ENCODE results near the gene DOCK4. TPM values are rescaled to one million over a fixed set of nuclear protein-coding genes. Genes with fewer than 3 reads are reported as not detected.

The DOCK4 gene
- total RNA-seq, 2 experiments from 2014 or later = 0.35 to 0.50 TPM

- no peak overlapping the region for H3K4me3 Mint-ChIP-seq
- H3K36me3 Mint-ChIP-seq (ENCODE audit: low read depth) = no peaks in the 10 kb centered on the region
- no peak overlapping the region for H3K27ac Mint-ChIP-seq
- H3K27me3 Mint-ChIP-seq = no peaks in the 10 kb centered on the region
- no peaks in the 10 kb centered on the region for H3K4me1 Mint-ChIP-seq
- CTCF ChIA-PET = no interaction called here
- POLR2A ChIA-PET = no interaction called here
- peaks cover 6% of the 10 kb centered on the region for H3K9me3 Mint-ChIP-seq
- DNase-seq = no peak
Measured at GRCh38 chr7:111958896-111959295, 247.3 kb downstream of the DOCK4 start.

- H3K36me3 Mint-ChIP-seq (ENCODE audit: low read depth) = no peaks in the 10 kb centered on the region
- no peak overlapping the region for H3K4me3 Mint-ChIP-seq
- H3K27me3 Mint-ChIP-seq = no peaks in the 10 kb centered on the region
- peaks cover 6% of the 10 kb centered on the region for H3K9me3 Mint-ChIP-seq
- DNase-seq = no peak
- ChIA-PET POLR2A (no interaction called here), CTCF (no interaction called here)
- H3K27ac Mint-ChIP-seq = no peak overlapping the region
- H3K4me1 Mint-ChIP-seq = no peaks in the 10 kb centered on the region
Measured at GRCh38 chr7:111958431-111958830, 247.8 kb downstream of the DOCK4 start.

- no peaks in the 10 kb centered on the region for H3K27me3 Mint-ChIP-seq
- no peak for DNase-seq
- H3K27ac Mint-ChIP-seq = no peak overlapping the region
- CTCF ChIA-PET = interaction anchor here (1.1 kb wide), 1 partner anchor 24 kb away, joined by 3 read pairs; no protein-coding TSS in a partner anchor
- H3K9me3 Mint-ChIP-seq = no peaks in the 10 kb centered on the region
- no peak overlapping the region for H3K4me3 Mint-ChIP-seq
- H3K4me1 Mint-ChIP-seq = no peaks in the 10 kb centered on the region
- H3K36me3 Mint-ChIP-seq (ENCODE audit: low read depth) = no peaks in the 10 kb centered on the region
- POLR2A ChIA-PET = no interaction called here
Measured at GRCh38 chr7:111955616-111956015, 250.6 kb downstream of the DOCK4 start.

GRCh38 chr7:111954474-111955381 lies 251.5 kb downstream of the DOCK4 start:
- CTCF ChIA-PET = interaction anchor here (1.1 kb wide), 1 partner anchor 23 kb away, joined by 3 read pairs; no protein-coding TSS in a partner anchor
- Mint-ChIP-seq H3K36me3 (ENCODE audit: low read depth) (no peaks in the 10 kb centered on the region), H3K4me1 (no peaks in the 10 kb centered on the region), H3K4me3 (no peak overlapping the region), H3K27ac (no peak overlapping the region), H3K27me3 (no peaks in the 10 kb centered on the region), H3K9me3 (no peaks in the 10 kb centered on the region)
- DNase-seq = no peak
- POLR2A ChIA-PET = no interaction called here

- H3K4me1 Mint-ChIP-seq = no peaks in the 10 kb centered on the region
- ChIA-PET POLR2A (no interaction called here), CTCF (no interaction called here)
- H3K27me3 Mint-ChIP-seq = no peaks in the 10 kb centered on the region
- no peak overlapping the region for H3K27ac Mint-ChIP-seq
- no peak overlapping the region for H3K4me3 Mint-ChIP-seq
- H3K9me3 Mint-ChIP-seq = no peaks in the 10 kb centered on the region
- DNase-seq = no peak
- H3K36me3 Mint-ChIP-seq (ENCODE audit: low read depth) = no peaks in the 10 kb centered on the region
Measured at GRCh38 chr7:111954056-111954455, 252.1 kb downstream of the DOCK4 start.

- H3K36me3 Mint-ChIP-seq (ENCODE audit: low read depth) = no peaks in the 10 kb centered on the region
- no peaks in the 10 kb centered on the region for H3K9me3 Mint-ChIP-seq
- H3K4me3 Mint-ChIP-seq = no peak overlapping the region
- no peaks in the 10 kb centered on the region for H3K27me3 Mint-ChIP-seq
- H3K4me1 Mint-ChIP-seq = no peaks in the 10 kb centered on the region
- CTCF ChIA-PET = no interaction called here
- no peak for DNase-seq
- no peak overlapping the region for H3K27ac Mint-ChIP-seq
- POLR2A ChIA-PET = no interaction called here
Measured at GRCh38 chr7:111953611-111954010, 252.6 kb downstream of the DOCK4 start.

GRCh38 chr7:111952783-111953182 lies 253.4 kb downstream of the DOCK4 start:
- H3K27ac Mint-ChIP-seq = no peak overlapping the region
- H3K27me3 Mint-ChIP-seq = no peaks in the 10 kb centered on the region
- H3K4me3 Mint-ChIP-seq = no peak overlapping the region
- ChIA-PET CTCF (no interaction called here), POLR2A (no interaction called here)
- no peaks in the 10 kb centered on the region for H3K4me1 Mint-ChIP-seq
- H3K9me3 Mint-ChIP-seq = no peaks in the 10 kb centered on the region
- DNase-seq = no peak
- H3K36me3 Mint-ChIP-seq (ENCODE audit: low read depth) = no peaks in the 10 kb centered on the region

- Mint-ChIP-seq H3K4me1 (no peaks in the 10 kb centered on the region), H3K36me3 (ENCODE audit: low read depth) (no peaks in the 10 kb centered on the region), H3K4me3 (no peak overlapping the region), H3K9me3 (no peaks in the 10 kb centered on the region), H3K27ac (no peak overlapping the region), H3K27me3 (no peaks in the 10 kb centered on the region)
- ChIA-PET CTCF (no interaction called here), POLR2A (no interaction called here)
- DNase-seq = no peak
Measured at GRCh38 chr7:111951052-111951451, 255.1 kb downstream of the DOCK4 start.

GRCh38 chr7:111942450-111943081 lies 263.6 kb downstream of the DOCK4 start:
- no peak for DNase-seq
- no peaks in the 10 kb centered on the region for H3K27me3 Mint-ChIP-seq
- H3K4me3 Mint-ChIP-seq = no peak overlapping the region
- ChIA-PET CTCF (no interaction called here), POLR2A (no interaction called here)
- peaks cover 16% of the 10 kb centered on the region for H3K9me3 Mint-ChIP-seq
- no peaks in the 10 kb centered on the region for H3K4me1 Mint-ChIP-seq
- no peaks in the 10 kb centered on the region for H3K36me3 Mint-ChIP-seq (ENCODE audit: low read depth)
- no peak overlapping the region for H3K27ac Mint-ChIP-seq

- Mint-ChIP-seq H3K27ac (no peak overlapping the region), H3K36me3 (ENCODE audit: low read depth) (no peaks in the 10 kb centered on the region), H3K27me3 (no peaks in the 10 kb centered on the region), H3K4me1 (no peaks in the 10 kb centered on the region), H3K4me3 (no peak overlapping the region), H3K9me3 (peaks cover 7% of the 10 kb centered on the region)
- no peak for DNase-seq
- POLR2A ChIA-PET = no interaction called here
- CTCF ChIA-PET = no interaction called here
Measured at GRCh38 chr7:111937163-111937562, 269.0 kb downstream of the DOCK4 start.

GRCh38 chr7:111933609-111934008 lies 272.6 kb downstream of the DOCK4 start:
- Mint-ChIP-seq H3K4me1 (no peaks in the 10 kb centered on the region), H3K4me3 (no peak overlapping the region), H3K27me3 (no peaks in the 10 kb centered on the region), H3K9me3 (no peaks in the 10 kb centered on the region), H3K36me3 (ENCODE audit: low read depth) (no peaks in the 10 kb centered on the region), H3K27ac (no peak overlapping the region)
- no peak for DNase-seq
- CTCF ChIA-PET = no interaction called here
- POLR2A ChIA-PET = no interaction called here

GRCh38 chr7:111931958-111932357 lies 274.2 kb downstream of the DOCK4 start:
- Mint-ChIP-seq H3K27ac (no peak overlapping the region), H3K27me3 (no peaks in the 10 kb centered on the region), H3K4me3 (no peak overlapping the region), H3K9me3 (no peaks in the 10 kb centered on the region), H3K36me3 (ENCODE audit: low read depth) (no peaks in the 10 kb centered on the region), H3K4me1 (no peaks in the 10 kb centered on the region)
- CTCF ChIA-PET = interaction anchor here (1.2 kb wide), 1 partner anchor 23 kb away, joined by 3 read pairs; no protein-coding TSS in a partner anchor
- DNase-seq = no peak
- POLR2A ChIA-PET = no interaction called here

- no peaks in the 10 kb centered on the region for H3K27me3 Mint-ChIP-seq
- ChIA-PET POLR2A (no interaction called here), CTCF (interaction anchor here (1.2 kb wide), 1 partner anchor 24 kb away, joined by 3 read pairs; no protein-coding TSS in a partner anchor)
- H3K4me3 Mint-ChIP-seq = no peak overlapping the region
- no peaks in the 10 kb centered on the region for H3K9me3 Mint-ChIP-seq
- H3K36me3 Mint-ChIP-seq (ENCODE audit: low read depth) = no peaks in the 10 kb centered on the region
- DNase-seq = no peak
- no peaks in the 10 kb centered on the region for H3K4me1 Mint-ChIP-seq
- H3K27ac Mint-ChIP-seq = no peak overlapping the region
Measured at GRCh38 chr7:111931016-111931517, 275.1 kb downstream of the DOCK4 start.

GRCh38 chr7:111929264-111929663 lies 276.9 kb downstream of the DOCK4 start:
- Mint-ChIP-seq H3K27me3 (no peaks in the 10 kb centered on the region), H3K36me3 (ENCODE audit: low read depth) (no peaks in the 10 kb centered on the region), H3K4me3 (no peak overlapping the region), H3K9me3 (no peaks in the 10 kb centered on the region), H3K27ac (no peak overlapping the region), H3K4me1 (no peaks in the 10 kb centered on the region)
- CTCF ChIA-PET = no interaction called here
- POLR2A ChIA-PET = no interaction called here
- DNase-seq = no peak

All from activated CD4-positive, alpha-beta memory T cell treated with anti-CD3 and anti-CD28 coated beads, Interleukin-2, amount 10 ng/mL, durations not matched to agents 7 days and 5 days (primary cell).